ENCODE measurements around the gene SASH1. TPM values are rescaled to one million over a fixed set of nuclear protein-coding genes. Genes with fewer than 3 reads are reported as not detected.

Gene SASH1
- total RNA-seq, 2 donors from 2014 or later, result 4.6 to 12.4 TPM

DNA sequence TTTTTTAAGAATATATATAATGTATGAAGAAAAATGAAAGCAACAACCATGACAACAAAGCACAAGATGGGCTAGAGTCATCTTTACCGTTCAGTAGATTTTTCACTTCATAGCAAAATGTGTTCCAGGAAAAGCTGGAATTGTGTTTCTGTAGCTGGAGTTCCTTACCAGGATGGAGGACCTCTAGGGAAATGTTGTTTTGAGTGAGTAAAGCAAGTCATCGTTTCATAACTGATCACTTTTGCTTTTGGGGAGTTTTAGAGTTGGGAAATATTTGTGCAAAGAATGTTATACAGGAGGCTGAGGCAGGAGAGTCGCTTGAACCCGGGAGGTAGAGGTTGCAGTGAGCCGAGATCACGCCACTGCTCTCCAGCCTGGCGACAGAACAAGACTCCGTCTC is 151.6 kb downstream of the SASH1 start:
- no peak overlapping the region for H3K9ac ChIP-seq (ENCODE audit: extremely low read depth, low read length, poor library complexity, severe bottlenecking)
- Mint-ChIP-seq H3K4me3 (no peak overlapping the region), H3K27me3 (ENCODE audit: insufficient read depth) (no peaks in the 10 kb centered on the region), H3K4me1 (peaks cover 2% of the 10 kb centered on the region), H3K36me3 (ENCODE audit: low read depth) (no peaks in the 10 kb centered on the region), H3K9me3 (no peaks in the 10 kb centered on the region), H3K27ac (no peak overlapping the region)
- no peaks in the 10 kb centered on the region for H3K36me3 ChIP-seq (ENCODE audit: control insufficient read depth, insufficient read depth, low read length)
- H3K4me1 ChIP-seq (ENCODE audit: control insufficient read depth, insufficient read depth, low read length), result no peaks in the 10 kb centered on the region
- no peak overlapping the region for H3K4me3 ChIP-seq (ENCODE audit: low read length)
- H3K27me3 ChIP-seq (ENCODE audit: control insufficient read depth, insufficient read depth, low read length, poor library complexity, severe bottlenecking), result no peaks in the 10 kb centered on the region
- WGBS, 2 experiments (ENCODE audit: insufficient coverage in 1 of 2, insufficient read length in 1 of 2), result 97% methylated on average over 6 to 8 of the region's 8 CpGs
- DNase-seq, result no peak
- H3K9me3 ChIP-seq (ENCODE audit: control insufficient read depth, low read length), result no peaks in the 10 kb centered on the region
- no peak overlapping the region for H3K27ac ChIP-seq (ENCODE audit: low read depth, low read length)
- TF ChIP-seq, protein P1, sequence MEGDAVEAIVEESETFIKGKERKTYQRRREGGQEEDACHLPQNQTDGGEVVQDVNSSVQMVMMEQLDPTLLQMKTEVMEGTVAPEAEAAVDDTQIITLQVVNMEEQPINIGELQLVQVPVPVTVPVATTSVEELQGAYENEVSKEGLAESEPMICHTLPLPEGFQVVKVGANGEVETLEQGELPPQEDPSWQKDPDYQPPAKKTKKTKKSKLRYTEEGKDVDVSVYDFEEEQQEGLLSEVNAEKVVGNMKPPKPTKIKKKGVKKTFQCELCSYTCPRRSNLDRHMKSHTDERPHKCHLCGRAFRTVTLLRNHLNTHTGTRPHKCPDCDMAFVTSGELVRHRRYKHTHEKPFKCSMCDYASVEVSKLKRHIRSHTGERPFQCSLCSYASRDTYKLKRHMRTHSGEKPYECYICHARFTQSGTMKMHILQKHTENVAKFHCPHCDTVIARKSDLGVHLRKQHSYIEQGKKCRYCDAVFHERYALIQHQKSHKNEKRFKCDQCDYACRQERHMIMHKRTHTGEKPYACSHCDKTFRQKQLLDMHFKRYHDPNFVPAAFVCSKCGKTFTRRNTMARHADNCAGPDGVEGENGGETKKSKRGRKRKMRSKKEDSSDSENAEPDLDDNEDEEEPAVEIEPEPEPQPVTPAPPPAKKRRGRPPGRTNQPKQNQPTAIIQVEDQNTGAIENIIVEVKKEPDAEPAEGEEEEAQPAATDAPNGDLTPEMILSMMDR (conservative IDR thresholded peaks at IDR 0.05), result no peak

DNA sequence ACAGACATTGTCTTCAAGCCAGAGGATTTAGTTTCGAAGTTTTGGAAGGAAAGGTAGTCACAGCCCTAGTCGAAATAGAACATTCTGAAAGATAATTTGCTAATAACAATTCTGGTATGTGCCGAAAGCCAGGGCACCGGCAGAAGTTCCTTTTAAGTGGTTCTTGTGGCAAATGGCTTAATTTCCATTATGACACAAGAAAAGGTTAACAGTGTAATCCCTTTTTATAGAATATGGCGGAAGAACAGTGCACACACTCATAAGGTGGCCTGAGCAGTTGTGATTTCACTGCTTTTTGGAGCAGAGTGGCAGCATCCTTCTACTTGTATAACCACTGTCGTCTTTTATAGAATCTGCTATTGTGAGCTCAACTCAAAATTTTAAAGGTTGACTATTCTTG is 152.4 kb downstream of the SASH1 start:
- Histone ChIP-seq H3K9ac (ENCODE audit: extremely low read depth, low read length, poor library complexity, severe bottlenecking) (no peak overlapping the region), H3K9me3 (ENCODE audit: control insufficient read depth, low read length) (no peaks in the 10 kb centered on the region), H3K27me3 (ENCODE audit: control insufficient read depth, insufficient read depth, low read length, poor library complexity, severe bottlenecking) (no peaks in the 10 kb centered on the region), H3K4me1 (ENCODE audit: control insufficient read depth, insufficient read depth, low read length) (no peaks in the 10 kb centered on the region), H3K4me3 (ENCODE audit: low read length) (no peak overlapping the region), H3K27ac (ENCODE audit: low read depth, low read length) (no peak overlapping the region), H3K36me3 (ENCODE audit: control insufficient read depth, insufficient read depth, low read length) (no peaks in the 10 kb centered on the region)
- Mint-ChIP-seq H3K4me3 (no peak overlapping the region), H3K9me3 (no peaks in the 10 kb centered on the region), H3K4me1 (peaks cover 2% of the 10 kb centered on the region), H3K27me3 (ENCODE audit: insufficient read depth) (no peaks in the 10 kb centered on the region), H3K27ac (no peak overlapping the region), H3K36me3 (ENCODE audit: low read depth) (no peaks in the 10 kb centered on the region)
- no peak for DNase-seq
- TF ChIP-seq, protein P1 (conservative IDR thresholded peaks at IDR 0.05), result no peak
- 93 to 97% methylated on average over 4 to 6 of the region's 6 CpGs for WGBS, 2 experiments (ENCODE audit: insufficient coverage in 1 of 2, insufficient read length in 1 of 2)

DNA sequence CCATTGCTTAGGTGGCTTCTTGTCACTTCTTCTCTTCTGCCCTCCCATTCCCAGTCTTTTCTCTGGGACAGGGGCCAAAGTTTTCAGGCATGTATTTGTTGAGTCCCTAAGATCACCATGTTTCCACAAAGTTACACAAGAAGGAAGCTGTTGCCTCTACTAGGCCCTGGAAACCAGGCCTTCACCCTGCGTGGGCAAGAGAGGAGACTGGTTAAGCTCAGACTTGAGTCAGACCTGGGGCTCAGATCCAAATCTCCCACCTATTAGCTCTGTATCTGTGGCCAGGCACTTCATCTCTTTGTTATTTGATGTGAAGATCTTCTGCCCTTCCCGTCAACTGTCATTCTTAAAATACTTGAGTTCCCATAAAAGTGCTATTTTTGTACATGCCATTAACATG is 154.6 kb downstream of the SASH1 start:
- H3K4me3 ChIP-seq (ENCODE audit: low read length), result no peak overlapping the region
- Mint-ChIP-seq H3K9me3 (no peaks in the 10 kb centered on the region), H3K36me3 (ENCODE audit: low read depth) (no peaks in the 10 kb centered on the region), H3K27ac (no peak overlapping the region), H3K27me3 (ENCODE audit: insufficient read depth) (no peaks in the 10 kb centered on the region), H3K4me3 (no peak overlapping the region), H3K4me1 (peaks cover 2% of the 10 kb centered on the region)
- no peak for DNase-seq
- H3K27ac ChIP-seq (ENCODE audit: low read depth, low read length), result no peak overlapping the region
- no peaks in the 10 kb centered on the region for H3K36me3 ChIP-seq (ENCODE audit: control insufficient read depth, insufficient read depth, low read length)
- H3K9ac ChIP-seq (ENCODE audit: extremely low read depth, low read length, poor library complexity, severe bottlenecking), result no peak overlapping the region
- no peaks in the 10 kb centered on the region for H3K4me1 ChIP-seq (ENCODE audit: control insufficient read depth, insufficient read depth, low read length)
- WGBS, 2 experiments (ENCODE audit: insufficient coverage in 1 of 2, insufficient read length in 1 of 2), result 100% methylated on average over 1 to 2 of the region's 2 CpGs
- no peaks in the 10 kb centered on the region for H3K27me3 ChIP-seq (ENCODE audit: control insufficient read depth, insufficient read depth, low read length, poor library complexity, severe bottlenecking)
- TF ChIP-seq, protein P1 (conservative IDR thresholded peaks at IDR 0.05), result no peak
- H3K9me3 ChIP-seq (ENCODE audit: control insufficient read depth, low read length), result no peaks in the 10 kb centered on the region
